ENCODE measurements around the gene OSCP1. TPM values are rescaled to one million over a fixed set of nuclear protein-coding genes. Genes with fewer than 3 reads are reported as not detected.

Gene OSCP1
- polyA plus RNA-seq, 1 of the 3 experiments (the other 2 are of a cell fraction) = 11.9 TPM

DNA sequence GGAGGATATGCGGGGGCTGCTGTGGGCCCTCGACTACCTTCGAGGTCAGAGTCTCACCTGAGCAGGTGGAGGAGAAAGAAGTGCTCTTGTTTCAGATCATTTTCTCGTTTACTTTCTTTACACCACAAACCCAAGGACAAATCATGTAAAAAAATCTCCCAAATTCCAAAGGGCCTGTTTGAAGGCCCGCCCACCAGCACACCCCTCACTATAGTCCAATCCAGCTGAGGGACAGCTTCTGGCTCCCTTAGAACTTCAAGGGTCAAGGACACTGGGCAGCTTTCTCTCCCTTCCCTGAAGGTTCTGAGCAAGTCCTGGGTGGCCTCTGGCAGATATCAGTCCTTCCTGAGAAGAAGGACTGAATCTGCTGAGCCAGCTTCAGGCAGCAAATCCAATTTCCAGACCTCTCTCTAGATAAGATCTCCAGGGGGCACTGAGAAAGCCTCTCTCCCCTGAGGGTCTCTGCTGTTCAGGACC lies 70.1 kb downstream of the OSCP1 start:
- no peak overlapping the region for H3K4me3 ChIP-seq (ENCODE audit: low read depth in 2 of 2, low read length in 1 of 2)
- TF ChIP-seq CHD2 (IDR thresholded peaks at IDR 0.05; ENCODE audit: low read length, partially characterized antibody) (no peak), GATA2 (CRISPR knock-in tag; IDR thresholded peaks at IDR 0.05) (peak; percentile 55; the same call in 1 of the 2 replicates)
- peaks cover 100% of the 10 kb centered on the region for H3K79me2 ChIP-seq (ENCODE audit: insufficient read depth)
- no peaks in the 10 kb centered on the region for H3K9me2 ChIP-seq
- peak overlapping the region; percentile 11 to 17; a peak in 2 of 4 replicates for H3K27ac ChIP-seq (ENCODE audit: low read depth in 2 of 2, low read length in 1 of 2)
- H3K36me3 ChIP-seq (replicated peaks in 1 of 2; ENCODE audit: control insufficient read depth in 1 of 2, insufficient read depth in 2 of 2, low read length in 1 of 2) = peaks cover 0 to 5% of the 10 kb centered on the region in 2 experiments
- H3K4me2 ChIP-seq = peak overlapping the region; percentile 30; the same call in 1 of the 2 replicates
- DNase-seq = peak; percentile 43
- peaks cover 18% of the 10 kb centered on the region for H3F3A ChIP-seq (replicated peaks; ENCODE audit: insufficient read depth)
- ChIA-PET POLR2A (interaction anchor here (0.6 kb wide), 1 partner anchor 48 kb away, joined by 8 read pairs; no protein-coding TSS in a partner anchor), CTCF (interaction anchor here (2.0 to 10.1 kb wide), 2 partner anchors 13 to 38 kb away, joined by 5 to 78 read pairs; no protein-coding TSS in a partner anchor)
- H2AFZ ChIP-seq (ENCODE audit: low read depth) = no peak overlapping the region
- no peaks in the 10 kb centered on the region for H3K9me3 ChIP-seq
- H3K4me1 ChIP-seq (ENCODE audit: control insufficient read depth in 1 of 2, insufficient read depth in 2 of 2, low read depth in 1 of 2, low read length in 1 of 2) = peaks cover 20 to 28% of the 10 kb centered on the region in 2 experiments
- H3K9ac ChIP-seq = no peak overlapping the region
- no peaks in the 10 kb centered on the region for H3K27me3 ChIP-seq (ENCODE audit: insufficient read depth)
- peaks cover 64% of the 10 kb centered on the region for H4K20me1 ChIP-seq (ENCODE audit: insufficient read depth)
- WGBS (ENCODE audit: low lambda C conversion rate) = 91% methylated on average over 5 of the region's 5 CpGs

DNA sequence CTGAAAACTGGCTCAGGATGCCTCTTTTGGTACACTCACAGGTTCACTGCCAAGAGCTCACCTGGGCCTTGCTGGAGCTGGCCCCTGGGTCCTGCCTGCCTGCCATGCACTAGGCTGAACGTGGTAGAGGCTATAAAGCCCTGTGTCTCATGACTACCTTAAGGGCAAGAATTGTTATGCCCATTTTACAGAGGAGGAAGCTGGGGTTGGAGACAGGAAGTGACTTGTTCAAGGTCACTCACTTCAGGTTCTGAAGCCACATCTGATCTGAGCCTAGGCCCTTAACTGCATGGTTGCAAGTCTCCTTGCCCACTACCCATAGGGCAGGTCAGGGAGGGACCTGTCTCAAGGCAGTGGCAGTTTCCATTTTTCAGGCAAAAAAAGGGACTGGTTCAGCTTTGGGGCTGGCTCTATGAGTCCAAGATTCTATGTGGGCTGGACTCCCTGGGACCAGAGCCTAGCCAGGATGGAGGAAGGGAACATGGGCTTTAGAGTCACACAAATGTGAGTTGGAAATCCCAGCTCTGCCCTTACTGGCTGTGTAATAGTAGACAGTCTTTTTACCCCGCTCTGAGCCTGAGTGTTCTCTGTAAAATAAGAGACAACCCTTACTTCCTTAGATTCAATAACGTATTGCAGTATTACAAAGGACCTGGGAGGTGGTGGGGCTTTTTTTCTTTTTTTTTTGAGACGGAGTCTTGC lies 72.3 kb downstream of the OSCP1 start:
- no peak for DNase-seq
- H4K20me1 ChIP-seq (ENCODE audit: insufficient read depth) = peaks cover 43% of the 10 kb centered on the region
- H3K36me3 ChIP-seq (replicated peaks in 1 of 2; ENCODE audit: control insufficient read depth in 1 of 2, insufficient read depth in 2 of 2, low read length in 1 of 2) = peaks cover 0 to 5% of the 10 kb centered on the region in 2 experiments
- H3K9ac ChIP-seq = no peak overlapping the region
- ChIA-PET POLR2A (no interaction called here), CTCF (interaction anchor here (1.0 to 10.1 kb wide), 5 partner anchors 10 to 243 kb away, joined by 3 to 78 read pairs (median 3); no protein-coding TSS in a partner anchor)
- peaks cover 80% of the 10 kb centered on the region for H3K79me2 ChIP-seq (ENCODE audit: insufficient read depth)
- no peak overlapping the region for H3K27ac ChIP-seq (ENCODE audit: low read depth in 2 of 2, low read length in 1 of 2)
- no peaks in the 10 kb centered on the region for H3K9me3 ChIP-seq
- 90% methylated on average over 3 of the region's 4 CpGs for WGBS (ENCODE audit: low lambda C conversion rate)
- no peak overlapping the region for H3K4me2 ChIP-seq
- TF ChIP-seq NRF1 (IDR thresholded peaks at IDR 0.05; ENCODE audit: low read depth, low read length) = no peak
- no peak for TF ChIP-seq EP300 (IDR thresholded peaks at IDR 0.05; ENCODE audit: borderline replicate concordance in 1 of 2, low read depth in 1 of 2, low read length in 1 of 2)
- TF ChIP-seq, protein P1, sequence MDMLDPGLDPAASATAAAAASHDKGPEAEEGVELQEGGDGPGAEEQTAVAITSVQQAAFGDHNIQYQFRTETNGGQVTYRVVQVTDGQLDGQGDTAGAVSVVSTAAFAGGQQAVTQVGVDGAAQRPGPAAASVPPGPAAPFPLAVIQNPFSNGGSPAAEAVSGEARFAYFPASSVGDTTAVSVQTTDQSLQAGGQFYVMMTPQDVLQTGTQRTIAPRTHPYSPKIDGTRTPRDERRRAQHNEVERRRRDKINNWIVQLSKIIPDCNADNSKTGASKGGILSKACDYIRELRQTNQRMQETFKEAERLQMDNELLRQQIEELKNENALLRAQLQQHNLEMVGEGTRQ (IDR thresholded peaks at IDR 0.05; ENCODE audit: borderline replicate concordance, low read depth, low read length) = no peak
- TF ChIP-seq TEAD4 (IDR thresholded peaks at IDR 0.05; ENCODE audit: borderline replicate concordance, insufficient read depth) = no peak
- no peak for TF ChIP-seq FOXM1 (IDR thresholded peaks at IDR 0.05; ENCODE audit: low read depth)
- no peak for TF ChIP-seq MEF2A (IDR thresholded peaks at IDR 0.05; ENCODE audit: borderline replicate concordance, low read depth)
- TF ChIP-seq JUND (IDR thresholded peaks at IDR 0.05) = no peak
- no peak for TF ChIP-seq EZH2phosphoT487 (IDR thresholded peaks at IDR 0.05; ENCODE audit: borderline replicate concordance, low read depth)
- H3F3A ChIP-seq (replicated peaks; ENCODE audit: insufficient read depth) = peaks cover 37% of the 10 kb centered on the region
- H3K4me3 ChIP-seq (ENCODE audit: low read depth in 2 of 2, low read length in 1 of 2) = no peak overlapping the region
- no peaks in the 10 kb centered on the region for H3K9me2 ChIP-seq
- H2AFZ ChIP-seq (ENCODE audit: low read depth) = no peak overlapping the region
- H3K27me3 ChIP-seq (ENCODE audit: insufficient read depth) = no peaks in the 10 kb centered on the region
- peaks cover 30 to 42% of the 10 kb centered on the region in 2 experiments for H3K4me1 ChIP-seq (ENCODE audit: control insufficient read depth in 1 of 2, insufficient read depth in 2 of 2, low read depth in 1 of 2, low read length in 1 of 2)

Data from SK-N-SH (cell line).